ENCODE measurements around the gene RAD52.

Gene RAD52

GRCh38 chr12:913919-914698 lies 35.4 kb downstream of the RAD52 start:
- DNase-seq (ENCODE audit: low read depth in 2 of 2): peak in 1 of 2 experiments; percentile 6

- no peak for DNase-seq (ENCODE audit: low read depth in 2 of 2)
Observed at GRCh38 chr12:912466-913235, 36.8 kb downstream of the RAD52 start.

DNA sequence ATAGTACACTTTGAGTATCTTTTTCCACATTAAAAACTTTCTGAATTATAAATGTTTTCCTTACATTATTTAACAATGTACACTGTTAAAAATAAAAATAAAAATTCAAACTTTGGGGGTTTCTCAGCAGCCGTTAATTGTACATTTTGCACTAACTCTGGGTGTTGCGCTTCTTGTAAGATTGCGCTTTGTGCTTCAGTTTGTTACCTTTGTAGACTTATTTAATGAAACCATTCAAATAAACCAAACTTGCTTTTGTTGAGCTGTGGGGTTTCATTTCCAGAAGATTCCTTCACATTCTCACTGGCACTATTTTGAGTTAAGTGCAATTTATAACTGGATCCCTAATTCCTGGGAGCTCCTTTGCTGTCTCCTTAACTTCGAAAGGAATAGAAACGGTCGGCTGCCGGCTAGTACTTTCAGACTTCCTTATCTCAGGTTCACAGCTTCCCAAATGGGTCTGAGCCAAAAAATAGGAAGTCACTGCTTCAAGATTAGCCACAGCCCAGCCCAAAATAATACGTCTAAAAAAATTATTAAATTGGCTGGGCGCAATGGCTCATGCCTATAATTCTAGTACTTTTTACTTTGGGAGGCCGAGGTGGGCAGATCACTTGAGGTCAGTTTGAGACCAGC lies 38.2 kb downstream of the RAD52 start:
- DNase-seq (ENCODE audit: low read depth in 2 of 2): no peak

DNA sequence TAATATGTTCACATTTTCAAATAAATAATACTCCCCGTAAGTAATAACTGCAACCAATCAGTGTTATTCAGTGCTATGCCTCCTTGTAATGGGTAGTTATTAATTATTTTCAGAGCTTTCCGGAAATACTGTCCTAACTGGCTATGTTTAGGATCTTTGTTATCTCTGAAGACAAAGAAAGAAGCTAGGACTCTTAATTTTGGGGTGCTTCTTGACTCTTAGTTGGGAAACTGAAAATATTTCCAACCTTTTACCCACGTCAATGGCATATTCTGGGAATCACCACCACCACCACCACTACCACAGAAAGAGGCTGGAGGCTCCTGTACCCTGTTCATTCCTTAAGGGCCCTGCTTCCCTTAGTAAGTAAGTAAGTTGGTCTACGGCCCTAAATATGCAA lies 39.1 kb downstream of the RAD52 start:
- no peak for DNase-seq (ENCODE audit: low read depth in 2 of 2)

GRCh38 chr12:909861-910260 lies 39.6 kb downstream of the RAD52 start:
- DNase-seq (ENCODE audit: low read depth in 2 of 2): no peak

- no peak for DNase-seq (ENCODE audit: low read depth in 2 of 2)
Observed at GRCh38 chr12:907413-908185, 41.9 kb downstream of the RAD52 start.

- no peak for DNase-seq (ENCODE audit: low read depth in 2 of 2)
Observed at GRCh38 chr12:906062-906585, 43.4 kb downstream of the RAD52 start.

DNA sequence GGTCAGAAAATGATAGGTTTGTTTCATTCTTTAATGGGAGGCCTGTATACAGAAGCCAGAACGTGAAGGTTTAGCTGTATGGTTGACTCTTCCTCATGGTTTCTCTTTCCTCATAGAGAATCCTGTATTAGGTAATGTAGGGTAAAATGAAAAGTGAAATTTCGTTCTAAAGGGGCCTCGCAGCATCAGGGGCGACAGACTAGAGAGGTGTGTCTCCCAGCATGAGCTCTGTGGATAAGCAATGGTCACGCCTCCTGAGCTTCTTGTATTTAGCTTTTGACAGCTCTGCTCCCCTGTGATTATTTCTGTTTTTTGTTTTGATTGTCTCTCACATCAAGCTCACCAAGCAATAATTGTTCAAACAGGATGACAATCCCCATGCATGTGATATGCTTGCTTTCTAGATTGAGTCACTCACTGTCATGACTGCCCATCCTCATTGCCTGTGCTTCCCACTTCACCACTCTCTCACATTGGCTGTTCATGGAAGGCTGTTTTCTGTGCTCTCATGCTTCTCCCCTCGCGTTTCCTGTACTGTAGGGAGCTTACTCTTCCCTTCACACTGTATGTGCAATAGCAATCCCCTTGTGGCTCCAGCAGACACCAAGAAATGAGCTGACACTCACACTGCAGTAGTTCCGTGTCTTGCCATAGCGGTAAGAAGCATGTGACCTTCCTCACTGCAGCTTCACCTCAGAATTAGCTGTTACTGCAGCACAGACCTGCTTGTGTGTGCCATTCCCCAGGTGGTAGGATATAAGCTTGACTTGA lies 44.0 kb downstream of the RAD52 start:
- no peak for DNase-seq (ENCODE audit: low read depth in 2 of 2)

- no peak for DNase-seq (ENCODE audit: low read depth in 2 of 2)
Observed at GRCh38 chr12:904010-904414, 45.5 kb downstream of the RAD52 start.

DNA sequence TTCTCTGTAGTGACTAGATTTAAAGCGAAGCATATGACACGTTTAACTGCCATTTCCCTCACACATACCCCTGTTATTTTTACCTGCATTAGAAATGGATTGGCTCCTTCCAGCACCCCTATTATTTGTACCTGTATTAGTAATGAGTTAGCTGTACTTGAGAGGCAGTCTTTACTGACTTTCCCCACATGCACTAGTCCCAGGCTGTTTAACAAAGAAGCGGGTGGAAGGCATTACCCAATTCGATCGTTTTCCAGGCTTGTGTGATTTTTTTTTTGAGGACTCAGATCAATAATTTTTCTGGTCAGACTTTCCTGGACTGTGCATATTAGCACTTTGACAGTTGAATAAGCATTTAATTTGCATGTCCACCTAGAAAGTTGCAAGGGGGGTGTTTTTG lies 46.4 kb downstream of the RAD52 start:
- no peak for DNase-seq (ENCODE audit: low read depth in 2 of 2)

DNA sequence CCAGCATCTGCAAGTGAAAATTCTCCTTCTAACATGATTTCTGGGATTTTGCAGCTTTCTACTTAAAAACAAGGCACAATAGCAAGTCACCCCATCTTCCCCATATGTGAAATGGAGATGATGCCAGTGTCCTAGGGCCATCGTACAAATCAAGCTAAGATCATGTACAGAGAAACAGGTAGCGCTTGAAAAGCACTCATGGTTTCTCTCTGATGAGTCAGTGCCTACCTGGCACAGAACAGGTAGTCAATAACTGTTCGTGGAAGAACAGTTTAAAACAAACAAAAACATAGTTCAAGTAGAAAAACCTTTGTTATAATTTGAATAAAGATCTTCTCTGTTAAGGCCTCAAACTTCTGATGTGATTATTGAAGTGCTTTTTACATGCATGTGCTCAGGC lies 46.9 kb downstream of the RAD52 start:
- no peak for DNase-seq (ENCODE audit: low read depth in 2 of 2)

- DNase-seq (ENCODE audit: low read depth in 2 of 2): no peak
Observed at GRCh38 chr12:897386-897785, 52.1 kb downstream of the RAD52 start.

DNA sequence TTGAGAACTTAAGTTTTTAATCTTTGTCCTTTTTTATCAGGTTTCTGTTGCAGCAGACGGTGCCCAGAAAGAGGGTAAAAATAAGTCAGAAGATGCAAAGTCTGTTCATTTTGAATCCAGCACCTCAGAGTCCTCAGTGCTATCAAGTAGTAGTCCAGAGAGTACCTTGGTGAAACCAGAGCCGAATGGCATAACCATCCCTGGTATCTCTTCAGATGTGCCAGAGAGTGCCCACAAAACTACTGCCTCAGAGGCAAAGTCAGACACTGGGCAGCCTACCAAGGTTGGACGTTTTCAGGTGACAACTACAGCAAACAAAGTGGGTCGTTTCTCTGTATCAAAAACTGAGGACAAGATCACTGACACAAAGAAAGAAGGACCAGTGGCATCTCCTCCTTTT lies 53.5 kb downstream of the RAD52 start:
- no peak for DNase-seq (ENCODE audit: low read depth in 2 of 2)

DNA sequence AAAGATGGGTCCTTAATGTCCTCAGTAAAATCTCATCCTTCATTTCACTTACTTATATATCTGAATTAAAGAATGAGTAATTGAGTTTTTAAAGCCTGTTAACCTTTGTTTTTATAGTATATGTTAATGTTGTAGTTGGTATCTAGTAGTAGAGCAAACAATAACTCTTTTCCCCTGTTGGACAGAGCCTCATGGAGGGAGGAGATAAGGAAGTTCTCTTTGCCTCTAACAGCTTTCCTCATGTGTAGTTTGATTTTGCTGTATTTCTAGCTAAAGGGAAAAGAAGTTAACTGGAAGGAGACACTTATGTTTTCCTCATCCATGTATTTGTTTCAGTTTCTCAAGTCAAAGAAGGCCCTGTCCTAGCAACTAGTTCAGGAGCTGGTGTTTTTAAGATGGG lies 55.3 kb downstream of the RAD52 start:
- DNase-seq (ENCODE audit: low read depth in 2 of 2): no peak

DNA sequence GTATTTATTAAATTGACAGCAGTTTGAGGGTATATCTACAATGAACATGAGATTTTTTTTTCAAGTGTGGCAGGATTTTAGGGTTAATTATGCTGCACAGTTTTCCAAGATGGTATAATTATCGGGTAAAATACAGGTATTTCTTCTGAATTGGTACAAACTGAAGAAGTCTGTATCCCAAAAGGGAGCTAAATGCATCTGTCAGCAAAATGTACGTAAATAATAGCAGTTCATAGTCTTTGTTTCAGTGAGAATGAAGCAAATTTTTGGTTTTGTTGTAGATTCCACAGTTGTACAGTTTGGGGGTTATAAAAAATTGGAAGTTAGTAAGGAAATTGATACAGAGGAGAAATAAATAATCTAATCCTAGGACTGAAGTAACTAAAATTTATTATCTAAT lies 63.3 kb downstream of the RAD52 start:
- no peak for DNase-seq (ENCODE audit: low read depth in 2 of 2)

GRCh38 chr12:885701-886100 lies 63.8 kb downstream of the RAD52 start:
- no peak for DNase-seq (ENCODE audit: low read depth in 2 of 2)

DNA sequence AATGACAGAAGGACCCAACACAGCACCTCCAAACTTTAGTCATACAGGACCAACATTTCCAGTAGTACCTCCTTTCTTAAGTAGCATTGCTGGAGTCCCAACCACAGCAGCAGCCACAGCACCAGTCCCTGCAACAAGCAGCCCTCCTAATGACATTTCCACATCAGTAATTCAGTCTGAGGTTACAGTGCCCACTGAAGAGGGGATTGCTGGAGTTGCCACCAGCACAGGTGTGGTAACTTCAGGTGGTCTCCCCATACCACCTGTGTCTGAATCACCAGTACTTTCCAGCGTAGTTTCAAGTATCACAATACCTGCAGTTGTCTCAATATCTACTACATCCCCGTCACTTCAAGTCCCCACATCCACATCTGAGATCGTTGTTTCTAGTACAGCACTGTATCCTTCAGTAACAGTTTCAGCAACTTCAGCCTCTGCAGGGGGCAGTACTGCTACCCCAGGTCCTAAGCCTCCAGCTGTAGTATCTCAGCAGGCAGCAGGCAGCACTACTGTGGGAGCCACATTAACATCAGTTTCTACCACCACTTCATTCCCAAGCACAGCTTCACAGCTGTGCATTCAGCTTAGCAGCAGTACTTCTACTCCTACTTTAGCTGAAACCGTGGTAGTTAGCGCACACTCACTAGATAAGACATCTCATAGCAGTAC lies 64.6 kb downstream of the RAD52 start:
- DNase-seq (ENCODE audit: low read depth in 2 of 2): no peak

GRCh38 chr12:880656-881055 lies 68.8 kb downstream of the RAD52 start:
- DNase-seq (ENCODE audit: low read depth in 2 of 2): no peak

- DNase-seq (ENCODE audit: low read depth in 2 of 2): peak in 1 of 2 experiments; percentile 1
Observed at GRCh38 chr12:879641-880040, 69.9 kb downstream of the RAD52 start.

GRCh38 chr12:873954-874353 lies 75.5 kb downstream of the RAD52 start:
- no peak for DNase-seq (ENCODE audit: low read depth in 2 of 2)
